PC-9 (cell line): ENCODE results near the gene TRAF1.

Experiments
- CTCF ChIP-seq: fragments of 200-600 bp; sonication (generic); conservative IDR thresholded peaks from 2 replicates; pipeline ENCODE4 v1.6.1; 2017; ENCODE audit warnings: mixed run types, antibody characterized with exemption, mild to moderate bottlenecking, moderate library complexity
- EZH2 ChIP-seq: fragments of 200-600 bp; sonication (generic); IDR thresholded peaks from 2 replicates; pipeline ENCODE4 v1.8.0; 2017; ENCODE audit warnings: antibody characterized with exemption, low read depth

- TF ChIP-seq CTCF (no peak), EZH2 (no peak)
Measured at GRCh38 chr9:120937127-120937526, 10.5 kb upstream of the TRAF1 start.
